OCI-LY3 (cell line): ENCODE data around the gene NPY.

ENCODE experiments used
- H2AFZ ChIP-seq: fragments of 200-600, 300-600 bp; shearing (Covaris generic); 2 replicates; pipeline ENCODE4 v1.6.0; 2014; ENCODE audit warnings: antibody characterized with exemption, low read depth, low read length
- H3K27ac ChIP-seq: fragments of 200-600, 300-600 bp; sonication (generic); 2 replicates; pipeline ENCODE4 v1.5.1; 2014; ENCODE audit warnings: mild to moderate bottlenecking, low read length, moderate library complexity, mixed read lengths
- H3K27me3 ChIP-seq: fragments of 200-600, 300-600 bp; sonication (generic); 2 replicates; pipeline ENCODE4 v1.6.1; 2014; ENCODE audit warnings: low read depth, low read length, mixed read lengths
- H3K36me3 ChIP-seq: fragments of 200-600, 300-600 bp; sonication (generic); replicated peaks from 2 replicates; pipeline ENCODE3; 2014; ENCODE audit warnings: low read depth, low read length, mixed read lengths
- H3K4me1 ChIP-seq: fragments of 300-600, 200-600 bp; sonication (generic); 2 replicates; pipeline ENCODE4 v1.6.1; 2014; ENCODE audit warnings: low read length, mixed read lengths
- H3K4me2 ChIP-seq: fragments of 200-600, 300-600 bp; sonication (generic); 2 replicates; pipeline ENCODE4 v1.6.1; 2014; ENCODE audit warnings: low read length, mixed read lengths
- H3K4me3 ChIP-seq: fragments of 300-600, 200-600 bp; sonication (generic); 2 replicates; pipeline ENCODE4 v1.5.1; 2014; ENCODE audit warnings: antibody characterized with exemption, mild to moderate bottlenecking, low read length, moderate library complexity
- H3K79me2 ChIP-seq: fragments of 300-600, 200-600 bp; shearing (Covaris generic); 2 replicates; pipeline ENCODE4 v1.6.1; 2014; ENCODE audit warnings: mild to moderate bottlenecking, low read length, mixed read lengths
- H3K9ac ChIP-seq: fragments of 300-600, 200-600 bp; shearing (Covaris generic); 2 replicates; pipeline ENCODE4 v1.6.0; 2014; ENCODE audit warnings: mild to moderate bottlenecking, low read length, moderate library complexity
- H3K9me3 ChIP-seq: fragments of 200-600, 300-600 bp; shearing (Covaris generic); 2 replicates; pipeline ENCODE4 v1.6.1; 2014; ENCODE audit warnings: low read length, mixed read lengths; ENCODE audit not compliant: insufficient read depth
- H4K20me1 ChIP-seq: fragments of 200-600, 300-600 bp; sonication (generic); 2 replicates; pipeline ENCODE4 v1.6.1; 2016; ENCODE audit warnings: low read length, mixed read lengths; ENCODE audit not compliant: insufficient read depth
- EZH2phosphoT487 ChIP-seq: fragments of 200-600 bp; shearing (Covaris generic); IDR thresholded peaks from 2 replicates; pipeline ENCODE4 v1.6.1; 2018; ENCODE audit warnings: antibody characterized with exemption, mixed run types, low read depth
- TF ChIP-seq, protein P1 (sequence below): fragments of 200-600, 300-600 bp; sonication (generic); IDR thresholded peaks from 2 replicates; pipeline ENCODE4 v1.5.1; 2014; ENCODE audit warnings: antibody characterized with exemption, low read length, low read depth

NPY gene

DNA sequence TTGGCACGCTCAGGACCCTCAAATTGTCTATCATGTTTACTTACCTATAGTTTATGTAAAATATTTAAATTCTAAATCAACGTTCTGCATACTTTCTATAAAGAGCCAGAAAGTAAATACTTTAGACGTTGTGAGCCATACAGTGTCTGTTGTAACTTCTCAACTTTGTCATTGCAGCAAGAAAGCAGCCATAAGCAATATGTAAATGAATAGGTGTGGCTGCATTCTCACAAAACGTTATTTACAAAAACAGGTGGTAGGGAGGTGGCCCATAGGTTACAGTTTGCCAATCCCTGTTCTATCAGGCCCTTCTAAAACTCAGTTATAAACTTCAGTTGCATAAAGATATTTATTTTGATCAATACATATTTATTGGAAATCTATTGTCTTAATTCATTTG, 12.1 kb upstream of the NPY start:
- Histone ChIP-seq H3K4me3 (no peak overlapping the region), H3K9ac (no peak overlapping the region), H3K4me1 (no peaks in the 10 kb centered on the region), H4K20me1 (no peaks in the 10 kb centered on the region), H3K27ac (no peak overlapping the region), H2AFZ (no peak overlapping the region), H3K9me3 (no peaks in the 10 kb centered on the region), H3K79me2 (no peaks in the 10 kb centered on the region), H3K4me2 (no peak overlapping the region), H3K27me3 (no peaks in the 10 kb centered on the region), H3K36me3 (no peaks in the 10 kb centered on the region)
- TF ChIP-seq EZH2phosphoT487 = no peak
- TF ChIP-seq, protein P1, sequence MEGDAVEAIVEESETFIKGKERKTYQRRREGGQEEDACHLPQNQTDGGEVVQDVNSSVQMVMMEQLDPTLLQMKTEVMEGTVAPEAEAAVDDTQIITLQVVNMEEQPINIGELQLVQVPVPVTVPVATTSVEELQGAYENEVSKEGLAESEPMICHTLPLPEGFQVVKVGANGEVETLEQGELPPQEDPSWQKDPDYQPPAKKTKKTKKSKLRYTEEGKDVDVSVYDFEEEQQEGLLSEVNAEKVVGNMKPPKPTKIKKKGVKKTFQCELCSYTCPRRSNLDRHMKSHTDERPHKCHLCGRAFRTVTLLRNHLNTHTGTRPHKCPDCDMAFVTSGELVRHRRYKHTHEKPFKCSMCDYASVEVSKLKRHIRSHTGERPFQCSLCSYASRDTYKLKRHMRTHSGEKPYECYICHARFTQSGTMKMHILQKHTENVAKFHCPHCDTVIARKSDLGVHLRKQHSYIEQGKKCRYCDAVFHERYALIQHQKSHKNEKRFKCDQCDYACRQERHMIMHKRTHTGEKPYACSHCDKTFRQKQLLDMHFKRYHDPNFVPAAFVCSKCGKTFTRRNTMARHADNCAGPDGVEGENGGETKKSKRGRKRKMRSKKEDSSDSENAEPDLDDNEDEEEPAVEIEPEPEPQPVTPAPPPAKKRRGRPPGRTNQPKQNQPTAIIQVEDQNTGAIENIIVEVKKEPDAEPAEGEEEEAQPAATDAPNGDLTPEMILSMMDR = no peak

DNA sequence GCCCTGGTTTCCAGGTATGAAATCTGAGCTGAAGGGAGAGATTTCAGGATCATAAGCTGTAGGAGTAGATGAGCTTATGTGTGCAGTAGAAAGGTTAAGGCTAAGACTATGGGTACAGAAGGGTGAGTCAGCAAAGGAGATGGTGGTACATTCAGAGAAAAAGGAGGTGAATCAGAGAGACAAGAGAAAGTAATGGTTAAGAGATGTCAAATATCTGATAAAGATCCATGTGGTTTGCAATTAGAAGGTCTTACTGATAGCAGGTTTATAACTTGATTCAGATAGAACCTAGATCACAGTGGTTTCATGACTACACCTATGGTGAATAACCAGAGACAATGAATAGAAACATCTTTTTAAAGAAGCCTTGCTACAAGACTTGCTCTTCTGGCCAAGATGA, 4.5 kb upstream of the NPY start:
- H3K4me1 ChIP-seq = no peaks in the 10 kb centered on the region
- H3K9me3 ChIP-seq = no peaks in the 10 kb centered on the region
- no peak overlapping the region for H3K27ac ChIP-seq
- no peak overlapping the region for H3K4me2 ChIP-seq
- H4K20me1 ChIP-seq = no peaks in the 10 kb centered on the region
- H3K9ac ChIP-seq = no peak overlapping the region
- no peak overlapping the region for H3K4me3 ChIP-seq
- no peak for TF ChIP-seq EZH2phosphoT487
- TF ChIP-seq, protein P1 = no peak
- no peaks in the 10 kb centered on the region for H3K36me3 ChIP-seq
- no peaks in the 10 kb centered on the region for H3K79me2 ChIP-seq
- H3K27me3 ChIP-seq = no peaks in the 10 kb centered on the region
- no peak overlapping the region for H2AFZ ChIP-seq

DNA sequence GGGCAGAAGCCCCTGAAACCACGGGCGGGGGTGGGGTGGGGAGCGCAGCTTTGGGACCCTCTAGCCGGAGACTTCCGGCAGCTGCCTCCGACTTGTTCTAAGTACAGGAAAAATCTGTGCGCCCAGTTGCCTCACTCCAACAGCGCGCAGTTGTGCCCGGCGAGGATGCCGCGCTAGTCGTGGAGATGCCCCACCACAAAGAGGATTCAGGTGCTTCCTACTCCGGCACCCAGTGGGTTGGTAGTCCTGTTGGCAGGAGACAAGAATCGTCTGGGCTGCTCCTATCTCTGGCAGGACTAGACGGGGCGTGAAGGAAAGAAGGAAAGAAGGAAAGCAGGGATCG, 465 bp upstream of the NPY start:
- H2AFZ ChIP-seq = no peak overlapping the region
- no peak overlapping the region for H3K4me3 ChIP-seq
- H3K27me3 ChIP-seq = peaks cover 4% of the 10 kb centered on the region; the same call in 1 of the 2 replicates
- no peaks in the 10 kb centered on the region for H3K79me2 ChIP-seq
- H4K20me1 ChIP-seq = no peaks in the 10 kb centered on the region
- H3K9ac ChIP-seq = no peak overlapping the region
- no peaks in the 10 kb centered on the region for H3K36me3 ChIP-seq
- no peak overlapping the region for H3K27ac ChIP-seq
- no peak overlapping the region for H3K4me2 ChIP-seq
- TF ChIP-seq EZH2phosphoT487 = no peak
- TF ChIP-seq, protein P1 = no peak
- H3K9me3 ChIP-seq = no peaks in the 10 kb centered on the region
- no peaks in the 10 kb centered on the region for H3K4me1 ChIP-seq

DNA sequence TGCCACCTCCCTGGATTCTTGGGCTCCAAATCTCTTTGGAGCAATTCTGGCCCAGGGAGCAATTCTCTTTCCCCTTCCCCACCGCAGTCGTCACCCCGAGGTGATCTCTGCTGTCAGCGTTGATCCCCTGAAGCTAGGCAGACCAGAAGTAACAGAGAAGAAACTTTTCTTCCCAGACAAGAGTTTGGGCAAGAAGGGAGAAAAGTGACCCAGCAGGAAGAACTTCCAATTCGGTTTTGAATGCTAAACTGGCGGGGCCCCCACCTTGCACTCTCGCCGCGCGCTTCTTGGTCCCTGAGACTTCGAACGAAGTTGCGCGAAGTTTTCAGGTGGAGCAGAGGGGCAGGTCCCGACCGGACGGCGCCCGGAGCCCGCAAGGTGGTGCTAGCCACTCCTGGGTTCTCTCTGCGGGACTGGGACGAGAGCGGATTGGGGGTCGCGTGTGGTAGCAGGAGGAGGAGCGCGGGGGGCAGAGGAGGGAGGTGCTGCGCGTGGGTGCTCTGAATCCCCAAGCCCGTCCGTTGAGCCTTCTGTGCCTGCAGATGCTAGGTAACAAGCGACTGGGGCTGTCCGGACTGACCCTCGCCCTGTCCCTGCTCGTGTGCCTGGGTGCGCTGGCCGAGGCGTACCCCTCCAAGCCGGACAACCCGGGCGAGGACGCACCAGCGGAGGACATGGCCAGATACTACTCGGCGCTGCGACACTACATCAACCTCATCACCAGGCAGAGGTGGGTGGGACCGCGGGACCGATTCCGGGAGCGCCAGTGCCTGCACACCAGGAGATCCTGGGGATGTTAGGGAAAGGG, 913 bp downstream of the NPY start:
- no peak for TF ChIP-seq EZH2phosphoT487
- TF ChIP-seq, protein P1 = no peak
- no peaks in the 10 kb centered on the region for H4K20me1 ChIP-seq

More for the DNA sequence above, 913 bp downstream of the NPY start:
- H3K9ac ChIP-seq = no peak overlapping the region
- no peaks in the 10 kb centered on the region for H3K4me1 ChIP-seq
- no peak overlapping the region for H3K4me3 ChIP-seq
- H3K9me3 ChIP-seq = no peaks in the 10 kb centered on the region
- no peaks in the 10 kb centered on the region for H3K79me2 ChIP-seq
- H3K27ac ChIP-seq = no peak overlapping the region
- H3K4me2 ChIP-seq = no peak overlapping the region
- H3K36me3 ChIP-seq = no peaks in the 10 kb centered on the region
- H3K27me3 ChIP-seq = peaks cover 7% of the 10 kb centered on the region; the same call in 1 of the 2 replicates
- H2AFZ ChIP-seq = no peak overlapping the region
